Ovary (tissue), 9 donors: Measurements from ENCODE around the gene PID1. TPM values are rescaled to one million over a fixed set of nuclear protein-coding genes. Genes with fewer than 3 reads are reported as not detected.

Experiments
- DNase-seq, 5 donors: peaks; one replicate each; pipeline ENCODE4 v3.0.0-alpha.2; 2019 to 2020
- H3K27ac ChIP-seq, 2 donors: fragments of 200-600 bp; one replicate each; pipeline versions ENCODE4 v1.5.1 to v1.8.0; 2019 to 2022
- H3K27me3 ChIP-seq: fragments of 200-600 bp; one replicate; pipeline ENCODE4 v1.8.0; 2022
- H3K36me3 ChIP-seq: fragments of 200-600 bp; sonication (generic); one replicate; pipeline ENCODE4 v1.5.1; 2019
- H3K4me1 ChIP-seq: one replicate; pipeline ENCODE4 v1.8.1; 2013; ENCODE audit warnings: mild to moderate bottlenecking, moderate library complexity; ENCODE audit not compliant: insufficient read depth
- H3K4me3 ChIP-seq: fragments of 200-600 bp; sonication (generic); one replicate; pipeline ENCODE4 v1.5.1; 2017
- H3K9me3 ChIP-seq, 2 donors: fragments of 200-600 bp in 1 of 2; sonication (generic) in 1 of 2; one replicate each; pipeline versions ENCODE4 v1.5.1 to v1.8.1; 2013 to 2019; ENCODE audit warnings: mild to moderate bottlenecking in 1 of 2, moderate library complexity in 1 of 2
- EP300 ChIP-seq: sonication (generic); formaldehyde crosslinking; IDR thresholded peaks from one replicate; pipeline ENCODE4 v1.6.1; 2017; ENCODE audit warnings: antibody characterized with exemption
- POLR2A ChIP-seq: fragments of 450-650 bp; IDR thresholded peaks from one replicate; pipeline ENCODE4 v1.6.1; 2017; ENCODE audit warnings: antibody characterized with exemption, mild to moderate bottlenecking, moderate library complexity
- WGBS, 3 donors: extraction: QIAGEN DNeasy Blood & Tissue Kit in 1 of 3; methylation state at CpG; one replicate each; pipeline versions ENCODE4 v1.1.5 to v1.1.7; 2013 to 2017; 5-methylcytosine and 5-hydroxymethylcytosine counted together
- intact Hi-C, 4 donors: fragments of 100-400 bp; cut with DNase I; formaldehyde crosslinking; loops; one replicate each; pipeline versions ENCODE4 v1.11.0 to v1.15.1; 2022 to 2023
- polyA plus RNA-seq, 2 donors: library from polyadenylated mRNA; stranded (reverse); fragments of 200-250 nt in 1 of 2; fragments of 350-450 nt in 1 of 2; fragmentation: Illumina TruSeq in 1 of 2; extraction: RNeasy Lipid Tissue Mini Kit (QIAGEN cat#74804) in 1 of 2; gene quantifications; one replicate each; pipeline ENCODE4 v1.2.3, GENCODE V29; 2013 to 2014
- total RNA-seq, 7 donors: library from RNA; depleted of rRNA in 2 of 7; stranded (reverse); fragments of >200 nt in 2 of 7; fragmentation: NEBNext Ultra II Directional in 3 of 7; extraction: Animal tissue kit (Norgen Biotek cat#: 25700) in 3 of 7; gene quantifications; one replicate each; pipeline versions ENCODE4 v1.1.0 to v1.2.4, GENCODE V29; 2016 to 2023
- TF ChIP-seq, protein P1 (sequence below), 3 donors: fragments of 450-650 bp in 2 of 3; fragments of 200-600 bp in 1 of 3; IDR thresholded peaks; one replicate each; pipeline versions ENCODE4 v1.5.1 to v1.8.0; 2016 to 2022; ENCODE audit warnings: antibody characterized with exemption in 3 of 3, mild to moderate bottlenecking in 1 of 3
- donor health status: DM: no; HTN: no; CAD: no; lungs with moderate emphysema.
- donor health status: DM: no; HTN: no; CAD: no.
- donor health status: Bipolar disorder and iron deficiency.
- donor health status: DM: yes; HTN: yes; CAD: no.
- donor health status: DM: no; HTN: no; CAD: no.
- donor health status: DM: yes; HTN: yes; CAD: no.

PID1 gene
- total and polyA plus RNA-seq, 9 donors: 19.8 to 66.1 (median 32.4) TPM

DNA sequence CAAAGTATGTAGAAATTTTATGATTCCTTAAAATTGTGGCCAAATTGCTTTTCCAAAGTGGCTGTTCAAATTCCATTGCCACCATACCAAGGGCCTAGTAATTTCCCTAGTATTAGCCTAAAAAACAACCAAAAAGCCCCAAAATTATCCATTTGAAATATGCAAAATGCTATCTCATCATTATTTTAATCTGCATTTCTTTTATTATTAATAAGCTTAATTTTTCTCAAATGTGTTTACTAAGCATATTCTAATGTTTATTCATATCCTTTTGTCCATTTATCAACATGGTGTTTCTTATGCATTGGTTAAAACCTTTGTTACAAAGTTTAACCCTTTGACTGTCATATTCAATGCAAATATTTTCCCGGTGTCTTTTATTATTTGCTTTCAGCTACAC, 48.0 kb downstream of the PID1 start:
- Histone ChIP-seq H3K36me3 (no peaks in the 10 kb centered on the region), H3K27ac (no peak overlapping the region), H3K4me3 (no peak overlapping the region), H3K27me3 (no peaks in the 10 kb centered on the region), H3K9me3 (no peaks in the 10 kb centered on the region), H3K4me1 (no peaks in the 10 kb centered on the region)
- TF ChIP-seq EP300: no peak
- TF ChIP-seq POLR2A: no peak
- TF ChIP-seq, protein P1, sequence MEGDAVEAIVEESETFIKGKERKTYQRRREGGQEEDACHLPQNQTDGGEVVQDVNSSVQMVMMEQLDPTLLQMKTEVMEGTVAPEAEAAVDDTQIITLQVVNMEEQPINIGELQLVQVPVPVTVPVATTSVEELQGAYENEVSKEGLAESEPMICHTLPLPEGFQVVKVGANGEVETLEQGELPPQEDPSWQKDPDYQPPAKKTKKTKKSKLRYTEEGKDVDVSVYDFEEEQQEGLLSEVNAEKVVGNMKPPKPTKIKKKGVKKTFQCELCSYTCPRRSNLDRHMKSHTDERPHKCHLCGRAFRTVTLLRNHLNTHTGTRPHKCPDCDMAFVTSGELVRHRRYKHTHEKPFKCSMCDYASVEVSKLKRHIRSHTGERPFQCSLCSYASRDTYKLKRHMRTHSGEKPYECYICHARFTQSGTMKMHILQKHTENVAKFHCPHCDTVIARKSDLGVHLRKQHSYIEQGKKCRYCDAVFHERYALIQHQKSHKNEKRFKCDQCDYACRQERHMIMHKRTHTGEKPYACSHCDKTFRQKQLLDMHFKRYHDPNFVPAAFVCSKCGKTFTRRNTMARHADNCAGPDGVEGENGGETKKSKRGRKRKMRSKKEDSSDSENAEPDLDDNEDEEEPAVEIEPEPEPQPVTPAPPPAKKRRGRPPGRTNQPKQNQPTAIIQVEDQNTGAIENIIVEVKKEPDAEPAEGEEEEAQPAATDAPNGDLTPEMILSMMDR (IDR thresholded peaks at IDR 0.05): no peak
- intact Hi-C loops: no loop called here
- WGBS, 3 donors: 93 to 98% (median 94%) methylated on average over 1 of the region's 1 CpG
- no peak for DNase-seq

DNA sequence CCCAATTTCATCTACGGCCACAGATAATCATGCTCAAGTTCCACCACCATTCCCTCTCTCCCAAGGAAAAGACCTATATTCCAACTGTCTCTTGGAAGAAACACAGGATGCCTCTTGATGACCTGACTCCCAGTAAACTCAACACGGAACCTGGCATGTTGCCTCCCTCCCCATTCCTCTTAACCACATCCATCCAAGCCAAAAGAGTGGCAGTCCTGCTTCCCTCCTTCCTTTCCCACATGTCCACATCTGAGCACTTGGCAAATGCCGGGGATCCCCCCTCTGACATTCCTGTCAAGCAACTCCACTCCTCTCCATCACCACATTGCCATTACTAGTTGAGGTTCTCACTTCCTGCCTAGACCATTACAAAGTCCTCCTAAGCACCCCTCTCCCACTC, 49.4 kb downstream of the PID1 start:
- no peaks in the 10 kb centered on the region for H3K27me3 ChIP-seq
- no peak for DNase-seq
- no peak overlapping the region for H3K4me3 ChIP-seq
- TF ChIP-seq EP300 (no peak), POLR2A (no peak)
- TF ChIP-seq, protein P1 (IDR thresholded peaks at IDR 0.05): no peak
- 84 to 88% (median 87%) methylated on average over 3 of the region's 3 CpGs for WGBS, 3 donors
- H3K27ac ChIP-seq: no peak overlapping the region
- H3K9me3 ChIP-seq: no peaks in the 10 kb centered on the region
- H3K36me3 ChIP-seq: no peaks in the 10 kb centered on the region
- intact Hi-C loops: no loop called here
- H3K4me1 ChIP-seq: no peaks in the 10 kb centered on the region

DNA sequence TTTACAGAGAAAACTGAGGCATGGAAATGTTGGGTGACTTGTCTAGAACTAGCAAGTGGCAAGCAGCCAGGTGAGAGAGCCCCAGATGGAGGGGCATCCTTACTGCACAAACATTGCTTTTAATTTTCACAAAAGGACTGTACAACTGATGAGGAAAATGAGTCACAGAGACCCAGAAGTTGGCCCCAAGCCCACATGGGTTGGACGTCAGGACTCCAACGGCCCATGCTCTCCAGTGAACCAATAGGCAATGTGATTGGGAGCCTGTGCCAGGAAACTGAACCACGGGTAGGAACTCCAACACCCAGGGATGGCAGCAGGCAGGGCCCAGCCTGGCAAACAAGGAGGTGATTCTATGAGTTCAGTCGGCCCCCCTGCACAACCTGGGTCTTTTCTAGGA, 50.8 kb downstream of the PID1 start:
- Histone ChIP-seq H3K27ac (no peak overlapping the region), H3K27me3 (no peaks in the 10 kb centered on the region), H3K36me3 (no peaks in the 10 kb centered on the region), H3K9me3 (no peaks in the 10 kb centered on the region), H3K4me3 (no peak overlapping the region), H3K4me1 (no peaks in the 10 kb centered on the region)
- no peak for DNase-seq
- 81 to 86% (median 85%) methylated on average over 4 of the region's 4 CpGs for WGBS, 3 donors
- intact Hi-C loops: no loop called here
- TF ChIP-seq, protein P1 (IDR thresholded peaks at IDR 0.05): no peak
- TF ChIP-seq POLR2A (no peak), EP300 (no peak)

- H3K36me3 ChIP-seq: no peaks in the 10 kb centered on the region
- intact Hi-C loops: no loop called here
- H3K27ac ChIP-seq: no peak overlapping the region
- no peaks in the 10 kb centered on the region for H3K9me3 ChIP-seq
- TF ChIP-seq POLR2A (no peak), EP300 (no peak)
- TF ChIP-seq, protein P1 (IDR thresholded peaks at IDR 0.05): no peak
- no peak for DNase-seq
- H3K4me1 ChIP-seq: no peaks in the 10 kb centered on the region
- no peaks in the 10 kb centered on the region for H3K27me3 ChIP-seq
- H3K4me3 ChIP-seq: no peak overlapping the region
- WGBS, 3 donors: 54 to 88% (median 88%) methylated on average over 3 of the region's 3 CpGs
Observed at GRCh38 chr2:229218329-229218921, 52.7 kb downstream of the PID1 start.
